ENCODE data around the gene OPALIN.
"Not testable (repeated sequence)": the region's sequence is repeated elsewhere in the genome, so short reads cannot be mapped to it uniquely, and the experiment has no call there.

Gene OPALIN

DNA sequence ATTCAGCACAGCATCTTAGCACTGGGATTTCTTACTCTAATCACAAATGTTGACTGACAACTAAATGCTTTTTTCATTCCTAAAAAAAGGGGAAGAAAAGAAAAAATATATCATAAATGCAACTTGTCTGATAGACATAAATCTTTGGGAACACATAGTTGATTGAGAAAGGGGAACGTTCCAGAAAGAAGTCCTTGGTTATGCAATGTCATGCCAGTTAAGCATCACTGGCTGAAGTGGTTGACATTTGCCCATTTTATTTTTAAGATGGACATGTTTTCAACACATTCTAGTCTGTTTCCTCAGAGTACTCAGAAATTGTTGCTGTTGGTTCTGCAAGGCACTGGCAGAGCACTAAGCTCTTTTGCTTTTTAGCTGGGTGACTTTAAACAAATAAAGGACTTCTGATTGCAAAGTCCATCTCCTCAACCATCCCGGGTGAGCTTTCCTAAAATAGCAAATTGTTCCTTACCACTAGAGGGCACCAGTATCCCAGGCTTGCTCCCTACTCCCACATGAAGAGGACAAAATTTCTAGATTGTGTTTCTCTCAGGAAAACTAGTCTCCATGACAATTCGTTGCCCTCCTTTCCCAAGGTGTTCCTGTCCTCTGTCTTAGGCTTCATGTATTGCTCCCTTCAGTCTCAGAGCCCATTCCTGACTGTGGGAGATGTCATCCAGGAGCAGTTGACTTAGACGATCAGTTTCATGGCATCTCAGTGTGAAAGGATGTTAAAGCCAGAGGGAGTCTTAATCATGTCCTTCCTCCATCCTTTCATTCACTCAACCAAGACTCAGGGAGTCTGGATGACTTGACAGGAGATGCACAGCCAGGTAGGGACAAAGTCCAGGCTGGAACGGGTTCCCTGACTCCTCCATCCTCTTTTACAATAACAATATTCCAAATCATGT, 23.9 kb downstream of the OPALIN start:
- peak; percentile 46 for DNase-seq

DNA sequence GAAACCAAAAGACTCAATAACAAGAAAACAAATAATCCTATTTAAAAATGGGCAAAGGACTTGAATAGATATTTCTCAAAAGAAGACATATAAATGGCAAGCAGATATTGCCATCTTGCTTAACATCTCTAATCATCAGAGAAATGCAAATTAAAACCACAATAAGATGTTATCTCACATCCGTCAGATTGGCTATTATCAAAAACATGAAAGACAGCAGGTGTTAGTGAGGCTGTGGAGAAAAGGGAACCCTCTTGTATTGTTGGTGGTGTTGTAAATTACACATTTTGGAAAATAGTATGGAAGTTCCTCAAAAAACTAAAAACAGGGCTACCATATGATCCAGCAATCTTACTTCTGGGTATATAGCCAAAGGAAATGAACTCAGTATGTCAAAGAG, 25.7 kb downstream of the OPALIN start:
- no peak for DNase-seq

DNA sequence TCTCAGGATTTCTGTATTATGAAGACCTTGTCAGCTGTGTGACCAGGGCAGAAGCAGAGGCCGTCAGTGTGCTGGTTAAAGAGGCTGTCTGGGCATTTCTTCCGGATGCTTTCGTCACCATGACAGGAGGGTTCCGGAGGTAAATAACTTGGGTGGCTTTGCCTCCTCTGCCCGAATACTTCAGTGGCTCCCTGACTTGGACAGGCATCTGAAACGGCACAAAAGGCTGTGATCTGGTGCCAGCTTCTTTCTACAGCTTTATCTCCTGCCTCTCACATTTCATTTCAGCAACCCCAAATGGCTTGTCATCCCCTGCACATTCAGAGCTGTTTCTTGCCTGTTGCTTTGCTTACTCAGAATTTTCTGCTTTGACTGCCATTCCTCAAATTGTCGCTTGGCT, 31.3 kb downstream of the OPALIN start:
- DNase-seq, result no peak

DNA sequence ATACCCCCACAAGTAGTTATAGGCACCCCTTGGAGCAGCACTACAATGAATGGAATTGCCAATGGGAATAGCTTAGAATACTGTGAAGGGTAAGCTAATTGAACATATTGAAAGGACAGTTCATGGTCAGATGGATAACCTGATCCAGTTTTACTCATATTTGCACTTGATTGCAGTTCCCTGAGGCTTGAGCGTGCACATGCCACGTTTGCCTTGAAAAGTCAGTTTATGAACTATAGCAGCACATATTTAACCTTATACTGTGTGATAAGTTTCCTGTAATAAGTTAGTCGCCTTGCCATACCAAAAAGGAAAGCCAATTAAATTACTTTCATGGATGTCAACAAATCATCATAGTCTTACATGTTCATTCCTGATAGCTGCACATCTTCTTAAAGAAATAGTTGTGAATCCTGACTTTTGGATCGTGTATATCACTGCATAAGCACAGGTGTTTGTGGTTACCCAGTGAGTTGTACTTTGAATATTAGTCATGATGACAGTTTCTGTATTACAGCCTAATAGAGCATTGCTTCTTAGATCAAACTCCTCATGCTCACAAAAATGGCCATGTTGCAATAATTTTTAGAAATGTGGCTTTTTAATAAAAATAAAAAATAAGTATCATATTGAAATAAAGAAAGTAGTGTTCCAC, 33.0 kb downstream of the OPALIN start:
- no peak for DNase-seq

DNA sequence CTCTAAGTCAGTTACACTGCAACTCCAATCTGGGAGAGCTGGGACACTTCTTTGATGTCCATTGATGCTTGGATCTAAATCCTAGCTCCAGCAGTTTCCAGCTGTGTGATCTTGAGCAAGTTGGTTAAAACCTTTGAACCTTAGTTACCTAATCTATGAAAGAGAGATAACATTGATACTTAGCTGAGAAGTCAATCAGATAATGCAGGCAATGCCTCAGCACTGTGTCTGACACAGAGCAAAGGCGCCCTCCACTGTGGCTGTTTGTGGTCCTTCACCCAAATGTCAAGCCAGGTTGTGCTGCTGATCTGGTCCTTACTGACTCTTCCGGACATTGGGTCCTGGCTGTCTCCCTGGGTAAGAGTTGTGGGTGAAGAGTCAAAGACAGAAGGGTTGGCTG, 34.4 kb downstream of the OPALIN start:
- DNase-seq, result no peak

DNA sequence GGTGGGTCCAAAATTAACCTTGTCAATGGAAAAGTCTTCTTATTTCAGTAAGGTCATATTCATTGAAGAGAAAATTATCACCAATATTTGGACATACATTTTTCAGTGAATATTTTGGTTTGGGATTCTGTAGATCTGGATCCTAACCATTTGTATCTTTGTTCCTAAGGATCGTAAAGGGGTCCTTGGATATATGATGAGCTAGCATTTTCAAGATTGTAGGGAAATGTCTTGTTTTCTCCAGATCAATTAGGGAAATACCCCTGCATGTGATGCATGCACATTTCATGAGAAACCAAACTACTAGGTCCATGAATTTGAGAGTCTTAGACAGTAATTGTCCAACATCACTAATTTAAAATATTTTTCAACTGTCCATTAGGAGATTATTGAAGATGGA, 36.5 kb downstream of the OPALIN start:
- no peak for DNase-seq

DNA sequence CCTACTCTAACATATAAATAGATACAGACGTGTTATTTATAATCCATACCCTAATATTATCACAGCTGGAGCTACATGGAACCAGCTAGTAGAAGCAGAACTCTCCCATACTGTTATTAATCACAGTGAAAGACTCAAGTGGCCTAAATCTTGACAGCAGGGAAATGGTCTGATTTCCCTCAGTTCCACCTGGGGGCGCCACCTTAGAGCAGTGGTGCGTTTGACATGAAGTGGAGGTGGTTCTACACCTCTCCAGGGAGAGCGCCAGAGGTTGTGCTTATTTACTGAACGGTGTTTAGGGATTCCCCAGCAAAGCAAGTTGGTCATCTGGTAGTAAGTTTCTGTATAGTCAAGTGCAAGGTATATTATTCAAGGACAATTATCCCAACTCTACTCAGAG, 37.0 kb downstream of the OPALIN start:
- no peak for DNase-seq

DNA sequence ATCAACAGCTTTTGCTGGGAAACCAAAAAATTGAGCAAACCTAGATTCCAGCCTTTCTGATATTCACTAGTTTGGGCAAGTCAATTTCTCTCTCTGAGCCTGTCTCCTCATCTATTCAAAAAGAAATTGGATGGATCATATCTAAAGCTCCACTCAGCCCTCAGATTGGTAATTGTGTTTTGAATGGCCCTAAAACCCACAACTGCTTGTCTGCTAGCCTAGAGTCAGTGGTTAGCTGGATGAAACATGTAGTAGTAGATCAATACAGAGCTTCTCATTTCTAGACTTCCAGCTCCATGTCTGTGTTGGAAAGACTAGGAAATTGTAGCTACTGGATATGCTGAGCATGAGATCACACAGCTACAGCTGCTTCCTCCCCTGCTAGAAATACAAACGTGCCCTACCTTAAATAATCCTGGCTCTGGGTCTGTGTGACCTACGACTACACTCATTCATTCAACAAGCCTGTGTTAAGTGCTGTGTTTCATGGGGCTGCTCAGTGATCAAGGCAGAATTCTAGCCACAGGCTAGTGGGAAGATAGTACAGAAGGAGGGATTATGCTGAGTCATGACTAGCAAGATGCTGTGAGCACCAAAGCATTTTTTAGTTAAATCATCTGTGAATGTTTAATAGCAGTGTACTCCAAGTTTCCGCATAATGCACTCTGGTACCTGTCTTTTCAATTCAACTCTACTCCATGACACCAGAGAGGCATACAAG, 38.9 kb downstream of the OPALIN start:
- DNase-seq, result no peak

DNA sequence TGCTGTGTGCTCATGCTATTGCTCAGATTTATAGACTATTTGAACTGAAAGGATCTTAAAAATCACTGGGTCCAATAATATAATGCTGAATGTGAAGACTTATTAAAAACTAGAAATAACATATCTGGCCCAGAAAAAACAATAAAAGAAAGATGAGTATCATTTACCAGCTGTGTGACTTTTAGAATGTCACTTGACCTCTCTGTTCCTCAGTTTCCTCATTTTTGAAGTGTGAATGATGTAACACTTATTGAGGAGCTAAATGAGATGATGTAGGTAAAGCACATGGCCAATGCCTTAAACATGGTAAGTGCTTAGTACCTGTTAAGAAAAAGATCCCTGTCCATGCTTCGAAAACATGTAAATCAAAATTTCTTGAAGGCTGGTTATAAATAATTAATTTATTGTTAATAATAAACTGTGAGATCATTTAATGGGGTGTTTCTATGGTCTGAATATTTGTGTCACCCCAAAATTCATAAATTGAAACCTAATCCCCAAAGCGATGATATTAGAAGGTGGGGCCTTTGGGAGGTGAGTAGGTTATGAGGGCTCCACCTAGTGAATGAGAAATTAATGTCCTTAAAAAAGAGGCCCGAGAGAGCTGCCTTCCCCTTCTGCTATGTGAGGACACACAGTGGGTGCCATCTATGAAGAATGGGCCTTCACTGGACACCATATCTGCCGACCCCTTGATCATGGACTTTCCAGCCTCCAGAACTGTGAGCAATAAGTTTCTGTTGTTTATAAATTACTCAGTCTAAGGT, 41.6 kb downstream of the OPALIN start:
- DNase-seq, result no peak

DNA sequence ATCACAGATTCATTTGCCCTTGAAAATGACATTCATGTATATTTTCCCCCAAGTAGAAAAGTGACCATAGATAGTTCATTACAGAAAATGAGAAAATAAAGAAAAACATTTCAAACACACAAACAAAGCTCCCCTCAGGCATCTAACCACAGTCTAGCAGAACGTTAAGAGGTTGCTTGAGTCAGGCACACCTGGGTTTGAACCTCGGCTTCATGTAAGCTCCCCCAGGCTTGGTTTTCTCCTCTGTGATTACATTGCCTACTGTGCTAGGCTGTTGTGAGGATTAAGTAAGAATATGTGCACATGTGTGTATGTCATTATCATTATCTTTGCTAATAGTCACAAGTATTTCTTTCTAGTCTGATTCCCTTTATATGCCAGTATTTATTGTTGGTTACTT, 45.5 kb downstream of the OPALIN start:
- DNase-seq, result no peak

DNA sequence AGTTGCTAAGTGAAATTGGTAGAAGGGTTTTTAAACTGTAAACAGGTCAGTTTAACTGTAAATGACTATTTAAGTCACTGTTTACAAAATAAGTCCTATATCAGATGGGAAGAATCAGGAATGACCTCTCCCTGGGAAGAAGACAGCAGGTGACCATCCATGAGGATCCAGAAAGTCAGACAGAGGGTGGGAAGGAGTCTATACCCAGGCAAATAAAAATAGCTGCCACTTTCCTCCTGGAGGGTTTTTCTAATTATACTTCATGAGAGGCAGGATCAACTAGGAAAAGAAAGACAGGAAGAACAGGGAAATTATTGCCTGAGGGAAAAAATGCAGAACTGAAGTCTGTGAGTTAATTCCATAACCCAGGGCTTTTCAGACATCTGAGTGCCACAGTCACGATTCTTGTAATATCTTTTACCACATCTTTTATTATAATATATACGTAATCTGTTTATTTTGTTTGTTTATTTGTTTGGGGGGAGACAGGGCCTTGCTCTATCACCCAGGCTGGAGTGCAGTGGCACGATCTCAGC, 47.6 kb downstream of the OPALIN start:
- DNase-seq, result no peak

DNA sequence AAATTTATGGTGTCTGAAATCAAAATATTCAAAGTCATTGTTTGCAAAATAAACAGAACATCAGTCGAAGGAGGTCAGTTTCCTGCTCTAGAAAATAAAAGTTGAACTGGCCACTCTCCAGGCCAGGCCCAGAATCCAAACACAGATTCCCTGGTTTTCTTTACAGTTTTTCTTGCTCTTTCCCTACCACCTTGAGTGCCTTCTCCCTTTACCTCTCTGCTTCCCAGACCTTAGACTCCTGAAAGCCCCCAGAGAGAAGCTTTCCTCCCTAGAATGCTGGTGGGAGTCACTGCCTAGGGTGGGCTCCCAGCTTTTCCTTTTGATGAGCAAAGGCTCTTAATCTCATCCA, 48.5 kb downstream of the OPALIN start:
- DNase-seq, result no peak

DNA sequence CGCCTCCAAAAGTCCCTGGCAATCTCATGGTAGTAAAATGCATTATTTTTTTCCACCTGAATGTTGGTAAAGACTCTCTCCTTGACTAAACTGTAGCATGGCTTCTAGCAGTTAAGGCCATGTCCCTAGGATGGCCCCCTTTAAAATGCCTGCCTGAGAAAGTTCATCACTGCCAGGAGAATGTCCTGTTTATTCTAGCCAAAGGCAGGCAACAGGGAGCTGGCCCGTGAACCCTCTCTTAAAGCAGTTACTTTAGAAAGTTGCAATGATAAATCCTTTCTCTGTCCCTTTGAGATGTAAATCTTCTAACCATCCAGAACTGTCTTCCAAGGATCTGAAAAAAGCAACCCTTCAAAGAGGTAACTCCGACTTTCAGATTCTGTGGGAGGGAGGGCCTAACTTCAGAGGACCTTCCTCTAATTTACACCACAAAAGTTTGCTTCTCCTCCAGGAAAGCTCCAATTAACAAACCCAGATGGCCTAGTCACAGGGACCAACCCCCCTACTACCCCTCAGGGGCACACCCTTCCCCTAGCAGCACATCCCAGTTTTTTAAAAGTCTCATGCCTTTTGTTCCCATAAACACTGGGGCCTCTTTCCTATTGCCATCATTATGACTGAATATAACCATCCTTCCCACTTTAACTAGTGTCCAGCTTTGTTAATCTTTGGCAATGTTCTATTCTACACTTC, 49.0 kb downstream of the OPALIN start:
- DNase-seq, result no peak

DNA sequence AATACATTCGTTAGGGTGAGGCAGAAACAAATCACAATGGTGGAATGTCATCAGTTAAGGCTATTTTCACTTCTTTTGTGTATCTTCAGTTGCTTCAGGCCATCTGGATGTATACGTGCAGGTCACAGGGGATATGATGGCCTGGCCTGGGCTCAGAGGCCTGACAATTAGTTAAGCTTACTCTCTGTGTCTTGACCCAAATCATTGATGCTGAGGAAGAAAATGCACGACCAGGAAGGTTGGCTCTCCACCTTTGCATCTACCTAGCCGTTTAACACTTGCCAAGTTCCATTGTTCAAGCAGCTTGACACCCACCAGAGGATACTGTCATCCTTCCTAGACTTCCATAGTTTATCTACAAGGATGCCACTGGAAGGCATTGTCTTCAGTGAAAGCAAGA, 49.9 kb downstream of the OPALIN start:
- not testable (repeated sequence) for DNase-seq

DNA sequence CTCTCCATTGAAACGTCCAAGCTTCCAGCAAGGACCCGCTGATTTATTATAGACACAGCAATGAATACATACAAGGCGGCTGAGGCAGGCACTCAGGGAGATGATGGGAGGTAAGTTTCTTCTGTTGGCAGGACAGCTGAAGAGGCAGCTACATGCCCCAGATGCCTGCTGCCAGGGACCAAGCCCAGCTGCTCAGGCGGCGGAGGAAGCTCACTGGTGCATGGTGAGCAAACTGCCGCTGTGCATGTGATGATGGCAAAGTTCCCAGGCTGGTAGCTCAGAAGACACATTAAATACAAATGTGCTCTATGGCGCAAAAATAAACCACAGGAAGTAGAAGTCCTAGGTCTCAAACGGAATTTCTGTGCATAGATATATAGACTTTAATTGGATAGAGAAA, 52.3 kb downstream of the OPALIN start:
- peak; percentile 31 for DNase-seq

DNA sequence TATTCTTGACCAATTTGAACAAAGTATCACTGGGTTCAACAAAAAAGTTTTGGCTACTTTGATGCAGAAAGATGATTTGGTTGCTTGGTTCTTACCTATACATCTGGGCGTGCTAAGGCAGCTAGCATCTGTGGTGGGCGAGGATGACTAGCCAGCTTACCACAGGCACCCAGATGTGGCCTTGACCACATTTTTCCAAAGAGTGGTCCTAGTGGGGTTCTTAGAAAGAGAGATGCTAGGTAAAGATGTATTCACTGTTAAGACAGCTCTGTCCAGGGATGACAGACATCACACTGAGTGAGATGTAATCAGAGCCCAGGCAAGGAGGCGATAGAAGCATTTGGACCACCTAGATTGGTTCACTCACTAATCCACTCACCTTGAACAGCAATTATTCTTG, 53.8 kb downstream of the OPALIN start:
- no peak for DNase-seq

DNA sequence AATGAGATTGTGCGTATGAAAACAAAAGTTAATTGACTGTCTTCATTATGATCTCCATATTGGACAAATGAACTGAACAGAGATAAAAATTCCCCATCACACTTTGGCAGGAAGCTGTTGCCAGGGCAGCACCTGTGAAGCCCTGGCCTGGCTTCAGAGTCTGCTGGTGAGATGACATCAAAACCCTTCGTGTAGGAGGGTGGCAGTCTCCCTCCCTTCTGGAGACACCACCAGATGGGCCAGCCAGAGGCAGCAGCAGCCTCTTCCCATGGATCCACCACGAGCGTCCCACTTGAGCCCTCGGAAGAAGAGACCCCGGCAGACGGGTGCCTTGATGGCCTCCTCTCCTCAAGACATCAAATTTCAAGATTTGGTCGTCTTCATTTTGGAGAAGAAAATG, 54.6 kb downstream of the OPALIN start, which contains the start of gene DNTT:
Gene DNTT, plus strand, starts transcription at position 205 of the 400 bp plus-strand sequence. Its CDS starts 64 bp downstream, at position 269.
- no peak for DNase-seq

DNA sequence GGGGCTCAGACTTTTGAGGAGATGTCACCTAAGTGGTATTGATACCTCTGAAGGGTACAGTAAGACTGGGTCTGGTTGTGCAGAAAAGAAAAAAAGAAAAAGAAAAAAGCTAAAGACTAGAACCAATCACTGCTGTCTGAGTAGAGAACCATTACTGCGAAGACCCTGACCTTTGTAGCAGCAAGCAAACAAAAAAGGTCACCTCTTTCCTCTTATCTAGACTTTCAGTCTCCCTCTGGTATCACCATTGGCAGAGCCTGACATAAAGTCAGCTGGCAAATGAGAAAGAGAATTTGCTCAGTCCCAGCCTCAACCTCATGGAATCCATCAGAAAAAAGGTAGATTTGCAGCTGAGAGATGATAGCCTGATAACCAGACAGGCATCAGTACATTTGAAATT, 57.2 kb downstream of the OPALIN start:
- no peak for DNase-seq

DNA sequence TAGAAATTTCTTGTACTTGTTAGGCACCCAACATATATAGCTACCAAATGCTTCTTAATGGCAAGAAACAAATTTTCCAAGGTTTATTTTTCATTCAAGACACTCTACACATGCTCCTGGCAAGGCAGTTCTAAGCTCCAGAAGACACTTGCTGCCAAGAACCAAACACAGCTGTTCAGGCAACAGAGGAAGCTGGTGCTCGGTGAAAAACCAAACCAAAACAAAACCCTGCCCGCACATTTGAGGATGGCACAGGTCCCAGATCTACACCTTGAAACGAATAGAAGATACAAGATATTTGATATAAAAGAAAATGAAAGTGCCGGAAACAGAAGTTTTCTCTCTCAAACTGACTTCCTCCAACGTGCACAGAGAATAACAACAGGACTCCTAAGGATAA, 59.4 kb downstream of the OPALIN start:
- DNase-seq, result no peak

DNA sequence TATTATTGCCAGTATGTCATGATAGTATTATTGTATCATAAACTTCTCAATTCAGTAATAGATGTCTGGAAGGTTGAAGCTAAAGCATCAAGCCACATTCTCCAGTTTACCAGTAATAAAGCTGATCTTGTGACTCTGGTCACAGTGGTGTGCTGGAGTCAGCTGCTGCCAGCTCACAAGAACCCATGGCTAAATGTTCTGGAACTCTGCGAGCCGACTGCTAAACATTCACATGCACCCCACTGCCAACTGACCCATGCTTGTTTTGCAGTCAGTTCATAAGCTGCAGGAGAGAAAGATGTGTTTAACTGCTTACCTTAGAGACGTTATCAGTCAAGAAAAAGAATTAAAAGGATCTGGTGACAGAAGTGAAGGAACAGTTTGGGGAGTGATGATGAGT, 60.4 kb downstream of the OPALIN start:
- no peak for DNase-seq

DNA sequence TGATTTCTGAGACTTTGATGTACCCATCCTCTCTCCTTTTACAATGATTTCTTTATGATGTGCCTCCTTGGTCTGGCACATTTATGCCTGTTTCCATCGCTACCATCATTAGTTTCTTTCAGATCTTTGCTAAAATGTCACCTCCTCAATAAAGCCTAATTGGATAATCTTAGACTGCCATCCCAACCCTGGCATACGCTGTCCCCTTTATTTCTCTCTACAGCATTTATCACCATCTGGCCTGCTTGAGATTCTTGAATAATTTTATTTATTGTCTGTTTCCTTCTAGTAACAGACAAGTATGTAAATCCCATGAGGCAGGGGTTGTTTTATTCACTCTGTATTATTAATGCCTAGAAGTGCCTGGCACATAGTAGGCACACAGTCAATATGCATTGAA, 61.3 kb downstream of the OPALIN start:
- DNase-seq, result no peak

DNA sequence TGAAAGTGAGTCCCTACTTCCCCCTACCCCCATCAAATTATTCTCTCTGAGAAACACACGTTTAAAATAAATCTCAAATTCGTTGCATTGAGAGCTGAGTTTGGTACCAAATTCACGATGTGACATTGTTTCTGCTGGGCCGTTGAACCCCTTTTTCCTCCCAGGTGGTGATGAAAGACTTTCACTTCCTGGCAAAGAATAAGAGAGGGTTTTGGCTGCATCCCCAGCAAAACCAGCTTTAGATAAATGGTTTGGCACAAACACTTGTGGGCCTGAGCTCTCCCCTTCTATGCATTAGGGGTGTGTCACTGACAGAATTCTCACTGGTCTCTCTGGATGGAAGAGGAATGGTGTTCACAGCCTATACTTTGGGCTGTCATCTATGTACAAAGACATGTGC, 63.3 kb downstream of the OPALIN start:
- DNase-seq, result no peak

Data from inflammatory macrophage treated with lipopolysaccharide for 4 hours (primary cell).